Inflammatory macrophage treated with lipopolysaccharide for 1 hour (primary cell): ENCODE results near the gene UPF1.

ENCODE experiments used
- DNase-seq, 2 donors: peaks; one replicate each; pipeline ENCODE4 v3.0.0-alpha.2; 2020 to 2022

UPF1 gene

DNA sequence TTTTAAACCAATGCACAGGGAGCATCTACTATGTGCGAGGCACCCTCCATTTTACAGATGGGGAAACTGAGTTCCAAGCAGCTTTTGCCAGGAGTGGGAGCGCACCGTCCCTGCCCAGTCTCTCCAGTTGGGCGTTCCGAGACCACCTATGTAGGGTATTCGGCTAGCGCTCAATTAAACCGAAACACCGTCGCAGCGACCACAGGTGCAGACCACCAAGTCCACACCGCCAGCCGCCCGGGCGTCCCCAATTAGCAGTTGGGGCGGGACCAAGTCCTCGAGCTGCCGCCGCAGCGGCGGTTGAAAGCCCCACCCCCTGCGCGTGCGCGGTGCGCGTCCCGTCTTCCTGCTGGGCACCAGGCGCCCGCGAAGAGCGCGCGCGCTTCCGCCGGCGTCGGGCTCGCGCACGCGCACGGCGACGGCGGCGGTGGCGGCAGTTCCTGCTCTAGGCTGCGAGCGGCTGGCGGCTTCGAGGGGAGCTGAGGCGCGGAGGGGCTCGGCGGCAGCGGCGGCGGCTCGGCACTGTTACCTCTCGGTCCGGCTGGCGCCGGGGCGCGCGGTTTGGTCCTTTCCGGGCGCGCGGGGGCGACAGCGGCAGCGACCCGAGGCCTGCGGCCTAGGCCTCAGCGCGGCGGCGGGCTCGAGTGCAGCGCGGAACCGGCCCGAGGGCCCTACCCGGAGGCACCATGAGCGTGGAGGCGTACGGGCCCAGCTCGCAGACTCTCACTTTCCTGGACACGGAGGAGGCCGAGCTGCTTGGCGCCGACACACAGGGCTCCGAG lies at the start of gene UPF1:
UPF1 (plus strand) TSS at position 436 of the 782 bp plus-strand sequence; CDS start at position 687, 251 bp downstream.
- DNase-seq = peak; percentile 86 to 93

DNA sequence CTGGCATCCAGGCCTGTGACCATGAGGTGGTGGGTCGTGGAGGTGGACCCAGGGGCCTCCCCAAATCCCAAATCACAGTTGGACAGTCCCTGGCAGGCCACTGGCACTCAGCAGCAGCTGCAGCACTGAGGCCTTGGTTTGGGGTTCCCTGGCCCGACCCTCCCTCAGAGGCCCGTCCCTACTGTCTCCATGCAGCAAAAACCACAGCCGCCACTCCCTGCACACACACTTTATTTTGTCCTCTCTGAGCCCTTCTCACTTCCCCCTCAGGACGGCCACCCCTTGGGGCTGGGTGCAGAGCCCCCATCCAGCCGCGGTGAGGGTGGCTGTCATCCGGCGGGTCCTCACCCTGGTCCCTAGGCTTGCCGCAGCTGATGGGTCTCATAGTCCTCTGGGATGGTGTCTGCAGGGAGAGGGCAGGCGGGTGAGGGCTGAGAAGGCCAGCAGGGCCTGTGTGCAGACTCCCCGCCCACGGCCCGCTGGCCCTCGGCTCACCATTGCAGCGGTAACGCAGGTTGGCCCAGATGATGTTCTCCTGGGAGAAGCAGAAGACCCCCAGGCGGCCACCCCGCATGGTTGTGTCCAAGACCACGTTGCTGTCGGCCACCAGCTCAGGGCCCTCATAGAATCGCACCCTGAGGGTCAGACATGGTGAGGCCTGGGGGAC lies 49.1 kb upstream of the UPF1 start:
- no peak for DNase-seq

DNA sequence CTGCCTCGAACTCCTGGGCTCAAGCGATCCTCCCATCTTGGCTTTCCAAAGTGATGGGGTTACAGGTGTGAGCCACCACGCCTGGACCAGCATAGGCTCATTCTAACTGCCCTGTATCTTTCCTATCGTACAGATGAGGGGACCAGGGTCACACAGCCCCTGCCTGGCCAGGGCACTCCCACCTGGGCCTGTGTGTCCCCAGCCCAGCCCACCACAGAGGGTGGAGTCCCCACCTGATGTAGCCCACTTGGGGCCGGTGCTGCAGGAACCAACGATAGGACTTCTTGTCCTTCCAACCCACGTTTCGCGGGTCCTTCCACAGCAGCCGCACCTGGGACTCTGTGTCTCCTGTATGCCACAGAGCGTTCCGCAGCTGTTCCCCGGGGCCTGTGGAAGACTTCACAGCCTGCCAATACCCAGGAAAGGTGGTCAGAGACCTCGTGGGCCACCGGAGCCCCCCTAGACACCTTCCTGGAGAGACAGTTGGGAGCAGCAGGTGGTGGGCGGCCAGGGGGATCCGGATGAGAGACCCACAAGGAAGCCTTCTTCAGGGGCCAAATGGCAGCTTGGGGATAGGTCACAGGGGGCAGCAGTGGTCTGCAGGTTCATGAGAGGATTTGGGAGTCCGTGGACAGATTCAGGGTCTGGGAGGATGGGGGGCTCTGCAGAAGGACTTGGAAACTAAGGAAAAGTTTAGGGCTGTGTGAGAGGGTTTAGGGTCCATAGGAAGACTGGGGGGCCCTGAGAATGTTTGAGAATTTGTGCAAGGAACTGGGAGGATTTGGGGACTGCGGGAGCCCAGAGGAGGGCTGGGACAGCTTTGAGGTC lies 47.6 kb upstream of the UPF1 start:
- no peak for DNase-seq

DNA sequence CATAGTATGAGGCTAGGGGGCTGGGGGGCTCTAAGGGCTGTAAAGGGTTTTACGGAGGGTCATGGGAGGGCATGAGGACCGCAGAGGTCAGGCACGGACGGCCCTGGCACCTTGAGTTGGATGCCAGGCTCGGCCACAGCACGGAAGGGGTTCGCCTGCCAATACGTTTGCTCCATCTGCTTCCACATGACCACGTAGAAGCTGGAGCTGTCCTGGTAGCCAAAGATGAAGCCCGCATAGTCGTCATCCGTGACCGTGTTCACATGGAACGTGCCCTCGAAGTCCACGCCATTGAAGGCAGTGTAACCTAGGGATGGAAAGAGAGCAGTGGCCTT lies 47.0 kb upstream of the UPF1 start:
- DNase-seq = no peak

DNA sequence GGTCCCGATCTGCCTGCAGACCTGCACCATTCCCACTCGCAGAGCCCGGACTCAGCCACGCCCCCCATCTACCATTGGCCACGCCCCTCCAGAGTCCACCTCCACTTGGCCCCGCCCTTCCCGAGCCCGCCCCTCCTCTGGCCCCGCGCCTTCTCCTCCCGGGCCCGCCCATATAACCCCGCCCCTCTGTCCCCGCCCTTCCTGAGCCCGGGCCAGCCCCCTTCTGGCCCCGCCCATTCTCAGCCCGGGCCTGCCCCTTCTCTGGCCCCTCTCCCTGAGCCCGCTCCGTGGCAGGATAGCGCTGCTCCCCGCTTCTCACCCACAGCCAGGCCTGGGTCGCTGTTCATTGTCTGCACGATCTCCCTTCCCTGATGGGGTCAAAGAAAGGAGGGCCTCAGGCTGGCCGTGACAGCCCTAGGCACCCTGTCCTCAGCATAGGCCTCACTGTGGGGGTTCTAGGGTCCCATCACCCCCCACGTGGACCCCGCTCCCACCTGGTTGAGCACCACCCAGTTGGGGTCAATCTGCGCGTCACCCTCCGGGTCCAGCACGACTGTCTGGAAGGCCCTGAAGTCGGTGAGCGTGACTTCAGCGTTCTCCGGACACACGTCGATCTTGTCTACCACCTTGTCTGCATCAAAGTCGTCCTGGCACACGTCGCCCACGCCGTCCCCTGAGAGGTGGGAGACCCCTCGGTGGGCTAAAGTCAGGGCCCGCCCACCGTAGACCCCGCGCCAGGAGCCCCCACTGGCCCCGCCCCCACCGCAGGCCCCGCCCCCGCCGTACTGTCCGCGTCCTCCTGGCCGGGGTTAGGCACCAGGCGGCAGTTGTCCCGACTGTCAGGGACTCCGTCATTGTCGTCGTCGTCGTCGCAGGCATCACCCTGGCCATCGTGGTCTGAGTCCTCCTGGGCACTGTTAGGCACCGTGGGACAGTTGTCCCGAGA lies 46.3 kb upstream of the UPF1 start:
- peak; percentile 48 to 80 for DNase-seq

DNA sequence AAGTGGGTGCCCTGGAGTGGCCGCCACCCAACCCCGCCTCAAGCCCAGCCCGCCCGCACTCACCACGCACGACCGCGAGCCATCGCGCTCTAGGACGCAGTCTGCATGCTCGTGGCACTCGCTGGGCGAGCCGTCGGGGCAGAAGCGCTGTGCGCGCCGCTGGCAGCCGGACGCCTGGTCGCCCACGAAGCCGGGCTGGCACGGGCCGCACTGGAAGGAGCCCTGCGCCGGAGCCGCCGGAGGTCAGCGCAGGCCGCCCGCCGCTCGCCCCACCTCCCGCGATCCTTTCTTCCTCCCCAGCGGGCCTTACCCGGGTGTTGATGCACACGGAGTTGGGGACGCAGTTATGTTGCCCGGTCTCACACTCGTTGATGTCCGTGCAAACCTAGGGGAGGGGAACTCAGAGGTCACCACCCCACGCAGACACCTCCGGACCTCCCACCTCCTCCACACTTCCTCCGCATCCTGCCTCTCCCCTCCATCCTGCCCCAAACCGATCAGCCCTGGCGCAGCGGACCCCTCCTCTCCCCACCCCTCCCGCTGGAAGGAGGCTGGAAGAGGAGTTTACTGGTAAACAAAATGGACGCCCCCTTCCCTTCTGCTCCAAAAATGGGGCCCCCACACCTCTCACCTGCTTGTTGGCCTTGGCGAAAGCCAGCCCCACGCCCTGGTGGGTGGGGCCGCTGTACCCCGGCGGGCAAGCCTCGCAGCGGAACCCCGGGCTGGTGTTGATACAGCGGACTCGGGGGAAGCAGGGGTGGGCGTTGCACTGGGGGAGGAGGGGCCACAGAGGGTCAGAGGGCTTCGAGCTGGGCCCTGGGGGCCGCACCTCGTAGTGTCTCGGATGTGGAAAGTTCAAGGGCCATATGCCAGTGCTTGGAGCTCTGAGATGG lies 43.0 kb upstream of the UPF1 start:
- no peak for DNase-seq

DNA sequence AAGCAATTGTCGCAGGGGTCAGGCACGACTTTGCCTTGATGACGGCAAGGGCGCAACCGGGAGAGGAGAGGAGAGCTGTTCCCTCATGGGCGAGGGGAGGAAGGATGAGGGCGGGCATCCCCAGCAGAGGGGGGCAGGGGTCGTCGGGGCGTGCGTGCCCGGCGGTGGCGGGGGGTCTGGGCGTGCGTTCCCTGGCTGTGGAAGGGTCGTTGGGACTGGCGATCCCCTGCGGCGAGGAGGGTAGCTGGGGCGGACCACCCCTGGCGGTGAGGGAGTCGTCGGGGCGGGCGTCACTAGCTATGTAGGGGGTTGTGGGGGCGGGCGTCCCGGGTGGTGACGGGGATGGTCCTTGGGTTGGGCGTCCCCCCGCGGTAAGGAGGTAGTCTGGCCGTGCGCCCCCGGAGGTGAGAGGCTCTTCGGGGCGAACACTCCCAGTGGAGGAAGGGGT lies 42.3 kb upstream of the UPF1 start:
- DNase-seq = no peak

DNA sequence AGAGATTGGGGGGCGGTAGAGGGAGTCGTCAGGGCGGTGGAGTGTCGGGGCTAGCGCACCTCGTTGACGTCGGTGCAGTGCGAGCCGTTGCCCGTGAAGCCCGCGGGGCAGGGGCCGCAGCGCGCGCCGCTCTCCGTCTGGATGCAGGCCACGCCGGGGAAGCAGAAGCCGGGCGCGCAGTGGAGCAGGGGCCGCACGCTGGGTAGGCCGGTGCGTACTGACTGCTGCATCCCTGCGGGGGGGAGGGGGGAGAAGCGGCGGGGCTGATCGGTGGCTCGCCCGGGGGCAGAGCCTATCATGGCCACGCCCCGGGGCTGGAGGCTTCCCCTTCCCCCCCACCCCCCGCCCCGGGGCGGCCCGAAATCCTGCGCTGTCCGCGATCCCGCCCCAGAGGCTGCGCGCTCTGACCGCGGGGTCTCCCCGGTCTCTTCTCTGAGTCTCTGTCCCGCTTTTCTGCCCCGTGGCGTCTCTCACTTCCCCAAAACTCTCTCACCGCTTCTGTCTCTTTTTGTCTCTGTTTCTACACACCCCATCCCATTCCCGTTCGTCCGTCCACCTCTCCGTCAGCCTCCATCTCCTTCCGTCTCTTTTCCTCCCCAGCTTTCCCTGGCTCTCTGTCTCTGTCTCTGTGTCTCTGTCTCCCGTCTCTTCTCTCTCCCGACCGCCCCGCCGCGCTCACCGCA lies 41.7 kb upstream of the UPF1 start:
- DNase-seq = peak in 1 of 2 donors; percentile 11

DNA sequence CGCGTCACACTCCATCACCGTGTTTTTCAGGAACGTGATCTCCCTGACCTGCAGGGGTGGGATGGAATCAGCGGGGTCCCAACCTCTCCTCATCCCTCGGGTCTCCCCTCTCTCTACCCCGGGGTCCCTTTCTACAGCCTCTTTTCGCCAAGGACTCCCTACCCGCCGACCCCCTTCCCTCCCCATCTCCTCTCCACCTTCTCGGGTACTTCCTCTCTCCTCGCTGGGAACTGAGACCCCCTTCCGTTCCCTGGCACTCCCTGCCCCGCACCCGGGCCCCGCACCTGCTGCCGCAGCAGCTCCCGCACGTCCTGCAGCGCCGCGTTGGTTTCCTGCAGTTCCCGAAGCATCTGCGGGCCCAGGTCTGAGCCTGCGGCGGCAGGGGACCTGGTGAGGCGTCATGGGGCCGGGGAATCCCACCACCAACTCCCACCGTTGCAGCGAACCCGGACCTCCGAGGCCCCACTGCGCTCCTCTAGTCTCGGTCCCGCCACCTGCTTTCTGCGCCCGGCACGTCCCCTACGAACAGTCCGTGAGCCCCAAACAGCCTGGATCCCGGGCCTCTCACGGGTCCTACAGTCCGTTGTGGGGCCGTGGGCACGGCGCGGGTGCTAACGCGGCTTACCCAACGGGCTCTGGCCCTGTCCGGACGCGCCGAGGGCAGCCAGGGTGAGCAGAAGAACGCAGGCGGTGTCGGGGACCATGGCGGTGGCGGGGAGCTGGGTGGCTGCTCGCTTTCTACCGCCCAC lies 41.0 kb upstream of the UPF1 start, which contains the start of gene COMP:
COMP (minus strand) TSS at position 740 of the 749 bp plus-strand sequence; CDS start at position 704, 36 bp downstream.
- no peak for DNase-seq

DNA sequence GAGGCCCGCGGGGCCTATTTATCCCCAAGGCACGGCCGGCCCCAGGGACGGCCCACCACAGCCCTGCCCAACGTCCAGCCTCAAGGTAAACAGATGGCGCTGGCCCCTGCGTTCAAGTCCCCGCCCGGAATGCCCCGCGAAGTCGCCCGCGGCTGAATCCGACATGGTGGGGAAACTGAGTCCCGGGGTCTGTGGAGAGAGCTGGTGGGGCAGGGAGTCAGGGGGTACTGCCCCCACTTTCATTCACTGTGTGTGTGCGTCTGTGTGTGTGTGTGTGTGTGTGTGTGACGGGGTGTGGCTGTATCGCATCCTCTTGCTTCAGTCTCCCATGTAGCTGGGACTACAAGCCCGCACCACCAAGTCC lies 40.5 kb upstream of the UPF1 start:
- no peak for DNase-seq

DNA sequence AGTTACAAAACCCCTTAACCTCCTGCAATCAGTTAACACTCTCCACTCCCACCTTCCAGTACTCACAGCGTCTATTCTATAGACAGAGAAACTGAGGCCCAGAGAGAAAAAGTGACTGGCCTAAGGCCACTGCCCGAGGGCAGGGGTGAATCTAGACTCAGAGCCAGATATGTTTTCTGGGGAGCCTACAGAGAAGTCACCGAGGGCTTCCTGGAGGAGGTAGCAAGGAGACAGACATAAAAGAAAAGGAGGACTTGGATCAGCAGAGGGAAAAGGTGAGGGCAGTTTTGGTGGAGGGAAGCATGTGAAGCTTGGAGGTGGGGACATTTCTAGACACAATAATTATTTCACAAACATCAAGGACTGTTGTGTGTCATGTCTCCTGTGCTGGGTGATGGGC lies 39.1 kb upstream of the UPF1 start:
- DNase-seq = no peak

DNA sequence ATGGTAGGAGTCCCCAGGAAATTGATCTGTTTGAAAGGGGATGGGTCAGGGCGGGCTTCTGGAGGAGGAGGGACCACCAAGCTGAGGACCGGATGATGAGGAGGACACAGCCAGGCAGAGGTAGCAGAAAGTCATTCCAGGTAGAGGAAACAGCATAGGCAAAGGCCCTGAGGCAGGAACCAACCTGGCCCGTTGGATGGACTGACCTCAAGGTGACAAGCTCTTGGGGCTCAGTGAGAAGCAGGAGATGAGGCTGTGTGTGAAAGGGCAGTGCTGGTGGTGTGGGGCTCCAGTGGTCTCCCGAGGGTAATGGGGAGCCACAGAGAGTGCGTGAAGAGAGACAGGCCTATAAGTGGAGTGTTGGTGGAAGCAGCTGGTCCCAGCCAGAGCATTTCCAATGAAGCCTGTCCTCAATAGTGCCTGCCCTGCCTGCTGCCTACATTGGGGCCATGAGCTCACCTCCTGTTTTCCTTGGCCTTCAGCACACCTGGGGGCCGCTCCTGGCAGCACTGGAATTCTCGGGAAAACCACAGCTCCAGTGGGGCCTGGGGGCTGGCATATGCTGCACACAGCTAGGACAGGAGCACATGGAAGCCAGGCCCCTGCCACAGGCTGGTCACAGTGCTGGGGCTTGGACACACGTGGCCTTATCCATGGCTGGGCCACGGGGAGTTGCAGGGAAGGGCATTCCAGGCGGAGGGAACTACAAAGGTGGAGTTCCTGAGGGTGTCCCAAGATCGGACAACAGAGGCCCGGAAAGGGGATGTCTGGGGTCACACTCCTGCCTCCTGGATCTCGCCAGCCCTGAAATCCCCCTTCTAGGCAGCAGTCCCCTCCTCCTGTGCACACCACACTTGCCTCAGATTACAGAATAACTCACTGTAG lies 38.4 kb upstream of the UPF1 start:
- no peak for DNase-seq

DNA sequence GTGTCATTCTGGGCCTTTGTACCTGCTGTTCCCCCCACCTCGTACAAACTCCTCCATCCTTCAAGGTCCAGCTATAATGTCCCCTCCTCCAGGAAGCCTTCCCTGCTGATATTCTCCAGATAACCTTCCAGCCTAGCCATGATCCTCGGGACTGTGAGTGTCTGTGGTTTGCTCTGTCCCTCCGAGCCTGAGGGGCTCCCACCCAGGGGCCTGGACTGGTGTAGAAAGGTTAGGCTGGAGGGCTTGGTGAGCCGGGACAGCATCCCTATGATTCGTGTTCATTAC lies 37.8 kb upstream of the UPF1 start:
- DNase-seq = no peak

DNA sequence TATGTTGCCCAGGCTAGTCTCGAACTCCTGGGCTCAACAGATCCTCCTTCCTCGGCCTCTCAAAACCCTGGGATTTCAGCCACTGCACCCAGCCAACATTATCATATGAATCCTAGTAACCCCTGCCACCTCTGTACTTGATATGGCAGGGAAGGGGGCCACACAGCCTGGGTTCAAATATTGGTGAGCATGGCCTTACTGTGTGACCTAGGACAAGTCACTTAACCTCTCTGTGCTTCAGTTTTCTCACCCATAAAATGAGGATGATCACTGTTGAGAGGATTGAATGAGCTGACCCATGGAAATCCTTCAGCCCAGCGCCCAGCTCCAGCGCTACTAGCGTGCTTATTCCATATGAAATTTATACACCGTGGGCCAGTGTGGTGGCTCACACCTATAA lies 37.1 kb upstream of the UPF1 start:
- DNase-seq = no peak

DNA sequence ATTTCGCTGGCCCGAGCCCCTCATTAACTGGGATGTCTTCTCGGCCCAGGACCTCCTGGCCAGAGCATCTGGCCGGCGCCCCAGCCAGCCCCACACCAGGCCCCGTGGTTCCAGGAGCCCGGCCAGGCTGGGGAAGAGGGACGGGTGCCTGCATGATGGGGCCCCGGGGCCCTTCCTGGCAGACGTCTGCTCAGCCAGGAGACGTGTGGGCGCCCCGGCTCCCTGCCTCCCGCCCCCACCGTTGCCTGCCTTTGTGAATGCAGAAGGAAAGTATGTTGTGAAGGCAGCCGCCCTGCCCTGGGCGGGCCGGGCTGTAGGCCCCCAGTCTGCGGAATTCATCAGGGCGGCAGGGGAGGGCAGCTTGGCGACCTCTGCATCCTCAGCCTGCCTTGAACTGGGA lies 36.2 kb upstream of the UPF1 start:
- no peak for DNase-seq

DNA sequence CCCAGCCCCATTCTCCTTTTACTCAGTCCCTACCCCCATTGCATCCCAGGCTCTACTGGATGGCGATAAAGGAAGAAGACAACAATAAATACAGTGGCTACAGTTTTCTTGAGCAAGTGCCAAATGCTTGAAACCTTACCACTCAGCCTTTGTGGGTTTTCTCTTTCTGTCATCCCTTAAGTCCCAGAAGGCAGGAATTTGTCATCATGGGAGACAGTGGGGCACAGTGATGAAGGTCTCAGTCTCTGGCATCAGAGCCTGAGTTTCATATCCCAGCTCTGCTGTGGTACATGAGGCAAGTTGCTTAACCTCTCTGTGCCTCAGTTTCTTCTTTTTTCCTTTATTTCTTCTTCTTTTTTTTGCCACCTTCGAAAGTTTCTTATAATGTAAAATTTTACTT lies 35.5 kb upstream of the UPF1 start:
- no peak for DNase-seq

DNA sequence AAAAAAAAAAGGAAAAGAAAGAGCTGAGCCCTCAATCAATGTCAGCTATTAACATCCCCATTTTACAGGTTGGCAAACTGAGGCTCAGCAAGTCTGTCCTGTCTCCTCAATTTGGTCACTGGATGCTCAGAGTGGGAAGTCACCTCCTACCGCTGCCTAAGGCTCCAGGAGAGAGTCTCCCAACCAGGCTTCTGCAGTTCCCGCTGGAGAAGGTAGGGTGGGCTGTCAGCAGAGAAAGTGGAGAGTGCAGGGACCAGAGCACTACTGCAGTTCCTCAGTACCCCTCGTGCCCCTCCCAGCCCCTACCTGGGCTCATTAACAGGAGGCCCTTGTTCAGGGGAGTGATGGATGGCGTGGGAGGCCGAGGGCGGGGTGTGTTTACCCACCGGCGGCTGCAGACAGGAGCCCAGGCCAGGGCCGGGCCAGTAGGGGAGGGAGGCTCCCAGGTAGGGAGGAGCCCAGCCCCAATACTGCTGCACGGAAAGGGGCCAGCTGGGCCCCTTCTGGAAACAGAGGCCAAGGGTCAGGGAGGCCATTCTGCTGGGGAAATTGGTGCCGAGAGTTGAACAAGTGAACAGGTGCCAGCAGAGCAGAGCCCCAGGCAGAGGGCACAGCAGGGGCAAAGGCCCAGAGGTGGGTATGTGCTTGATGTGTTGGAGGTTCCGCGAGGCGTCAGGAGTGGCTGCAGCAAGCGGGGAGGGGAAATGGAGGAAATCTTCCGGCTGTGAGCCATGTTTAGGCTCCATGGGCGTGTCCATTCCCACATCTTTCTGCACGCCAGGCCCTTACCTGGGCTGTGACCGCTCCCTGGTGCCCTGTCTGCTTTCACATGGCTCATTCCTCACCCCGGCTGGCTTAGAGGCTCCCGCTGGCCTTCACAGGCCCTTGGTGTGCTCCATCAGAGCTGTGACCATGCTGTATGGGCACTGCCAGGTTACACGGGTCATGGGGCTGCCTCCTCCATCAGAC lies 33.1 kb upstream of the UPF1 start:
- no peak for DNase-seq

DNA sequence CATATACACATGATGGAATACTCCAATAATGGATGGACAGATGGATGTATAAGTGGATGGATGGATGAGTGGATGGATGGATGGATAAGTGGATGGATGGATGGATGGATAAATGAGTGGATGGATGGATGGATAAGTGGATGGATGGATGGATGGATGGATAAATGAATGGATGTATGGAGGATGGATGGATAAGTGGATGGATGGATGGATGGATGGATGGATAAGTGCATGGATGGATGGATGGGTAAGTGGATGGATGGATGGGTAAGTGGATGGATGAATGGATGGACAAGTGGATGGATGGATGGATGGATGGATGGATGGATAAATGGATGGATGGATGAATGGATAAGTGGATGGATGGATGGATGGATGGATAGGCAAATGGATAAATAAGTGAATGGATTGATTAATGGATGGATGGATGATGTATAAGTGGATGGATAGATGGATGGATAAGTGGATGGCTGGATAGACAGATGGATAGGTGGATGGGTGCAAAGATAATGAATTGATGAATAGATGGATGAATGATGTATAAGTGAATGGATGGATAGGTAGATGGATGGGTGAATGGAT lies 32.3 kb upstream of the UPF1 start:
- no peak for DNase-seq
